HepG2 (cell line): ENCODE results near the gene MAP3K8. TPM values are rescaled to one million over a fixed set of nuclear protein-coding genes. Genes with fewer than 3 reads are reported as not detected.
"Not testable (repeated sequence)": the region's sequence is repeated elsewhere in the genome, so short reads cannot be mapped to it uniquely, and the experiment has no call there.

Experiments used
- ATAC-seq: fragments of 200-7000 bp; cut with Tn5 transposase; 3 replicates; pipeline ENCODE4 v1.9.1; 2020; ENCODE audit warnings: mild to moderate bottlenecking, moderate library complexity
- BruUV-seq: library from RNA; stranded (reverse); fragments of 400-500 nt; replicated peaks from 2 replicates; lab custom pipeline; 2021; lab: Mats Ljungman, UMichigan
- CTCF ChIA-PET: fragments of 300-600 bp; formaldehyde crosslinking; extraction: SDS; loops from one replicate; lab custom pipeline; 2021; ENCODE audit warnings: low total read pairs, inconsistent platforms, low intra/inter-chr PET ratio; lab: Yijun Ruan, JAX
- POLR2A ChIA-PET: fragments of 350-600 bp; sonication (Branson Sonifier 250); formaldehyde crosslinking; loops from one replicate; lab custom pipeline; 2020; ENCODE audit warnings: antibody characterized with exemption, inconsistent platforms; lab: Yijun Ruan, JAX
- DNase-seq: peaks from one replicate; pipeline ENCODE4 v3.0.0-alpha.2; 2015; ENCODE audit warnings: low spot score
- FAIRE-seq: peaks from 3 replicates; lab custom pipeline; 2011; peaks lifted over from hg19 to GRCh38; lab: Jason Lieb, UNC
- H2AFZ ChIP-seq: one replicate; pipeline ENCODE4 v1.6.1; 2011; ENCODE audit warnings: low read length, inconsistent platforms
- H3K27ac ChIP-seq: fragments of 300-600 bp; 3 replicates; pipeline ENCODE4 v1.8.0; 2011; ENCODE audit warnings: mixed run types, mild to moderate bottlenecking, mixed read lengths, low read length, inconsistent platforms; ENCODE audit not compliant: insufficient read depth; ENCODE audit errors: extremely low read length
- H3K27me3 ChIP-seq, 2 experiments: fragments of 200-600 bp in 1 of 2; 2 replicates in 1 of 2; 3 replicates in 1 of 2; pipeline versions ENCODE4 v1.6.0 to v1.8.0; 2011; ENCODE audit warnings: low read length in 2 of 2, mild to moderate bottlenecking in 2 of 2, moderate library complexity in 2 of 2, inconsistent platforms in 1 of 2; ENCODE audit not compliant: insufficient read depth in 2 of 2, control insufficient read depth in 1 of 2
- H3K36me3 ChIP-seq, 2 experiments: fragments of 200-600 bp in 1 of 2; replicated peaks in 1 of 2; 2 replicates in 1 of 2; 3 replicates in 1 of 2; pipeline versions ENCODE4 v1.5.1 to v1.8.0; 2011; ENCODE audit warnings: low read length in 2 of 2, inconsistent platforms in 1 of 2; ENCODE audit not compliant: insufficient read depth in 2 of 2, control insufficient read depth in 1 of 2
- H3K4me1 ChIP-seq: 2 replicates; pipeline ENCODE4 v1.5.1; 2012; ENCODE audit warnings: low read length, inconsistent platforms; ENCODE audit not compliant: insufficient read depth
- H3K4me2 ChIP-seq: 2 replicates; pipeline ENCODE4 v1.6.0; 2011; ENCODE audit warnings: low read depth, low read length, inconsistent platforms
- H3K4me3 ChIP-seq, 3 experiments: fragments of 200-600 bp in 1 of 3; sonication (generic), shearing (Covaris generic) in 1 of 3; replicated peaks in 1 of 3; 2 replicates each; pipeline ENCODE4 v1.5.1; 2011 to 2016; ENCODE audit warnings: low read length in 3 of 3, inconsistent platforms in 2 of 3, low read depth in 2 of 3, mild to moderate bottlenecking in 2 of 3, control low read depth in 1 of 3, mixed read lengths in 1 of 3; ENCODE audit not compliant: insufficient read depth in 1 of 3
- H3K79me2 ChIP-seq: one replicate; pipeline ENCODE4 v1.6.1; 2011; ENCODE audit warnings: low read length, inconsistent platforms; ENCODE audit not compliant: insufficient read depth
- H3K9ac ChIP-seq: 2 replicates; pipeline ENCODE4 v1.6.0; 2011; ENCODE audit warnings: mild to moderate bottlenecking, low read depth, low read length, inconsistent platforms; ENCODE audit not compliant: insufficient read depth
- H3K9me3 ChIP-seq: 2 replicates; pipeline ENCODE4 v1.5.1; 2012; ENCODE audit warnings: mild to moderate bottlenecking, low read length
- H4K20me1 ChIP-seq: 2 replicates; pipeline ENCODE4 v1.6.0; 2011; ENCODE audit warnings: inconsistent platforms, mild to moderate bottlenecking, low read length, moderate library complexity; ENCODE audit not compliant: insufficient read depth
- FLYWCH1 ChIP-seq: sonication (generic); formaldehyde crosslinking; IDR thresholded peaks from 2 replicates; pipeline ENCODE4 v1.8.1; 2023; ENCODE audit warnings: mild to moderate bottlenecking, missing genetic modification reagents
- ZBTB39 ChIP-seq: sonication (generic); formaldehyde crosslinking; IDR thresholded peaks from 2 replicates; pipeline ENCODE4 v1.5.0; 2020; ENCODE audit warnings: missing genetic modification reagents
- ZSCAN22 ChIP-seq: sonication (generic); formaldehyde crosslinking; IDR thresholded peaks from 2 replicates; pipeline ENCODE4 v1.4.0; 2020; ENCODE audit warnings: mild to moderate bottlenecking, missing genetic modification reagents
- WGBS: methylation state at CpG from one replicate; pipeline ENCODE4 v1.1.6; 2017; ENCODE audit warnings: low lambda C conversion rate; 5-methylcytosine and 5-hydroxymethylcytosine counted together
- in situ Hi-C: cut with HindIII; loops from 2 replicates; pipeline ENCODE4 v1.10.0; 2017; ENCODE audit warnings: low pct_unique_long_range_greater_than_20kb; ENCODE audit not compliant: extremely low pct_ligation_motif_present
- intact Hi-C: fragments of 100-400 bp; cut with micrococcal nuclease; formaldehyde crosslinking; loops from one replicate; pipeline ENCODE4 v1.10.0; 2022; ENCODE audit not compliant: unreplicated experiment
- polyA plus RNA-seq, 8 experiments: library from polyadenylated mRNA; depleted of rRNA in 3 of 8; stranded (reverse) in 7 of 8; unstranded in 1 of 8; fragments of >200 nt; fragmentation: Illumina TruSeq in 4 of 8; extraction: Trizol in 4 of 8; gene quantifications; 2 replicates each; pipeline versions ENCODE4 v1.2.1 to v1.2.3, GENCODE V29; 2011 to 2016; ENCODE audit warnings: low read depth in 4 of 8, missing spikeins in 1 of 8, mixed read lengths in 1 of 8; ENCODE audit not compliant: insufficient read depth in 1 of 8
- total RNA-seq, 5 experiments: library from RNA; depleted of rRNA; stranded (reverse); fragments of >200 nt; fragmentation: Illumina TruSeq; extraction: Trizol; gene quantifications; 2 replicates each; pipeline ENCODE4 v1.2.3, GENCODE V29; 2016; ENCODE audit warnings: low read depth in 1 of 5
- TF ChIP-seq, protein P1 (sequence below): sonication (generic); formaldehyde crosslinking; IDR thresholded peaks from 2 replicates; pipeline ENCODE4 v1.4.0; 2020; ENCODE audit warnings: missing genetic modification reagents, low read depth, mild to moderate bottlenecking, borderline replicate concordance

Gene MAP3K8
- total and polyA plus RNA-seq, 2 of the 13 experiments (the other 11 are each of a cell fraction or from before 2014, with no cell fraction given): 19.3 to 37.9 TPM

DNA sequence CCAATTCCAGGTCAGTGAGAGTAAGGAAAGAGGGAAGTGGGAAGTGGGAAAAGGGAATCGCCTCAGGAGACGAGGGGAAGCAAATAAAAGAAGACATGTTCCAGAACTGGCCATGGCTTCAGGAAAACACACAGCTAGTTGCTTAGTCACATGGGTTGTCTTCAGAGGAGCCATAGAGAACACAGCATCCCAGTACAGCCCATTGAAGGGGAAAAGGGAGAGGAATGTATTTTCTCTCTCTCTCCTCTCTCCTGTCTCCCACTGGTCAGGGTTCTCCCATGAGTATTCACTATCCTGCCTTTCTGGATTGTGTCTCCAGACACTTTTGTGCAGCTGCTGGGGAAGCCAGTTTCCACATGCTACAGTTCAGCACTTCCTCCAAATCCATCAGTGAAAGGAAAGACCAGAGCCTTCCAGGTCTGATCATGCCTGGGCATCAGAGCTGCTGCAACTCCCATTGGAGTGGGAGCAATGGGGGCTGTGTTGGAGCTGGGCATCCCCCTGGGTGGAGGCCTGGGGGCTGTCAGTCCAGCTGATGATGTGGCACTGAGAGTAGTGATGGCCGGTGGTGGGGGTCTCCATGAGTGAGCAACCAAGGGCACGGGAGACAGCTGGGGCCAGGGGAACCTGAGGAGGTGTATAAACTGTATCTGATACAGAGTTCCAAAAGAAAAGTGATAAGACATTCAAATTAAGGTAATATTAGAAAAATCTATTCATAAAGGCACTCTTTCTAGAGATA, 38.6 kb downstream of the MAP3K8 start (continued):
- no peak for TF ChIP-seq ZBTB39
- TF ChIP-seq ZSCAN22 (CRISPR knock-in tag): no peak
- TF ChIP-seq, protein P1, sequence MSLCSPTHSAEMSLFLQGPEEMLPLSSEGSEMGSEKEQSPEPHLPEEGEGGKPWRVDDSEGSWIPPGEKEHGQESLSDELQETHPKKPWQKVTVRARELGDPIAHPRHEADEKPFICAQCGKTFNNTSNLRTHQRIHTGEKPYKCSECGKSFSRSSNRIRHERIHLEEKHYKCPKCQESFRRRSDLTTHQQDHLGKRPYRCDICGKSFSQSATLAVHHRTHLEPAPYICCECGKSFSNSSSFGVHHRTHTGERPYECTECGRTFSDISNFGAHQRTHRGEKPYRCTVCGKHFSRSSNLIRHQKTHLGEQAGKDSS (CRISPR knock-in tag): no peak
- no peak for TF ChIP-seq FLYWCH1 (CRISPR knock-in tag)

GRCh38 chr10:30475515-30475914, 41.5 kb downstream of the MAP3K8 start:
- H3K79me2 ChIP-seq, H3K27ac ChIP-seq, intact Hi-C loops, H2AFZ ChIP-seq, H4K20me1 ChIP-seq, BruUV-seq, H3K9ac ChIP-seq, in situ Hi-C loops, H3K36me3 ChIP-seq, ATAC-seq, POLR2A ChIA-PET, CTCF ChIA-PET, H3K4me2 ChIP-seq, DNase-seq, FAIRE-seq, H3K4me1 ChIP-seq, H3K4me3 ChIP-seq, H3K9me3 ChIP-seq, H3K27me3 ChIP-seq: not testable (repeated sequence)
- WGBS: 61% methylated on average over 5 of the region's 5 CpGs
